Right lobe of liver (tissue), 6 donors: ENCODE measurements around the gene NTN4. TPM values are rescaled to one million over a fixed set of nuclear protein-coding genes. Genes with fewer than 3 reads are reported as not detected.

Experiments used
- ATAC-seq, 4 donors: fragments of 200-7000 bp; cut with Tn5 transposase; one replicate each; pipeline ENCODE4 v1.9.1; 2020; ENCODE audit warnings: mild to moderate bottlenecking in 4 of 4, moderate library complexity in 4 of 4
- DNase-seq, 3 donors: peaks; one replicate each; pipeline ENCODE4 v3.0.0-alpha.2; 2020
- H3K27ac ChIP-seq, 3 donors: fragments of 200-600 bp; one replicate each; pipeline ENCODE4 v1.8.0; 2022
- H3K27me3 ChIP-seq, 2 donors: fragments of 200-600 bp; one replicate each; pipeline ENCODE4 v1.8.0; 2022
- H3K36me3 ChIP-seq, 4 donors: fragments of 200-600 bp; sonication (generic) in 1 of 4; one replicate each; pipeline versions ENCODE4 v1.5.1 to v1.8.0; 2017 to 2022; ENCODE audit warnings: control low read depth in 1 of 4
- H3K4me1 ChIP-seq, 4 donors: fragments of 200-600 bp; sonication (generic) in 1 of 4; one replicate each; pipeline versions ENCODE4 v1.5.1 to v1.8.0; 2017 to 2022; ENCODE audit warnings: control low read depth in 1 of 4
- H3K4me3 ChIP-seq, 3 donors: fragments of 200-600 bp; one replicate each; pipeline ENCODE4 v1.8.0; 2022
- H3K9me3 ChIP-seq, 4 donors: fragments of 200-600 bp; sonication (generic) in 1 of 4; one replicate each; pipeline versions ENCODE4 v1.5.1 to v1.8.0; 2017 to 2022; ENCODE audit warnings: control low read depth in 1 of 4
- CTCF ChIP-seq, 4 donors: fragments of 200-600 bp in 3 of 4; fragments of 450-650 bp in 1 of 4; IDR thresholded peaks; one replicate each; pipeline versions ENCODE4 v1.5.1 to v1.8.0; 2016 to 2022; ENCODE audit warnings: antibody characterized with exemption in 4 of 4, mild to moderate bottlenecking in 2 of 4
- POLR2A ChIP-seq: fragments of 450-650 bp; IDR thresholded peaks from one replicate; pipeline ENCODE4 v1.6.1; 2017; ENCODE audit warnings: antibody characterized with exemption, mild to moderate bottlenecking
- WGBS: methylation state at CpG from one replicate; pipeline ENCODE4 v1.1.6; 2018; ENCODE audit warnings: low coverage, low lambda C conversion rate; ENCODE audit not compliant: insufficient coverage; ENCODE audit errors: missing lambda C conversion rate; 5-methylcytosine and 5-hydroxymethylcytosine counted together
- intact Hi-C, 2 donors: fragments of 100-400 bp; cut with DNase I; formaldehyde crosslinking; loops; one replicate each; pipeline versions ENCODE4 v1.11.2 to v1.14.1; 2022
- total RNA-seq, 6 experiments: library from RNA; depleted of rRNA in 2 of 6; stranded (reverse); fragments of >200 nt in 2 of 6; fragmentation: NEBNext Ultra II Directional in 3 of 6; extraction: Animal tissue kit (Norgen Biotek cat#: 25700) in 3 of 6; gene quantifications; one replicate each; pipeline versions ENCODE4 v1.1.0 to v1.2.4, GENCODE V29; 2016 to 2023
- donor health status: DM: no; HTN: yes; CAD: no.
- donor health status: DM: no; HTN: no; CAD: no.
- donor health status: DM: no; HTN: no; CAD: no.
- donor health status: DM: no; HTN: yes; CAD: no.
- donor health status: DM: no; HTN: yes; CAD: no.

NTN4 gene
- total RNA-seq, 6 experiments from 2014 or later, result 14.7 to 28.7 (median 18.9) TPM

GRCh38 chr12:95637471-95638155 is 153.0 kb downstream of the NTN4 start:
- DNase-seq, result no peak

DNA sequence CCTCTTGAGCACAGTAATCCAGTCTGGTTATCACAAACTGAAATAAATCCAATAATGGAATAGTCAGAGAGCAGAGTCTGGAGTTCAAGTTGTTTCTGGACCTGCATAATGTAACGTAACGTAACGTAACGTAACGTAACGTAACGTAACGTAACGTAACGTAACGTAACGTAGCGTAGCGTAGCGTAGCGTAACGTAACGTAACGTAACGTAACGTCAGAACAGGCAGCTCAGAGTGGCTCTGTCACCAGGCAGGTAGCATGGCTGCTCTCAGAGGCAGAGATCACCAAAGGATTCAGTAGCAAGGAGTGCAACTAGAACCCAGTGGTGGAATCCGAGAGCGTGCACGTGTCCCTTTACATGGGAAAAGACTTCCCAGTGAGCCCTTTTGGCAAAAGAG is 153.6 kb downstream of the NTN4 start:
- TF ChIP-seq POLR2A (no peak), CTCF (IDR thresholded peaks at IDR 0.05) (no peak)
- ATAC-seq (no peak), DNase-seq (no peak)
- Histone ChIP-seq H3K27me3 (no peaks in the 10 kb centered on the region), H3K27ac (no peak overlapping the region), H3K9me3 (no peaks in the 10 kb centered on the region), H3K4me3 (no peak overlapping the region), H3K4me1 (peaks cover 0 to 37% (median 12%) of the 10 kb centered on the region in 4 donors), H3K36me3 (no peaks in the 10 kb centered on the region)
- WGBS, result 88% methylated on average over 24 of the region's 24 CpGs
- intact Hi-C loops, result no loop called here

More at GRCh38 chr12:95637471-95638155, 153.0 kb downstream of the NTN4 start:
- Histone ChIP-seq H3K27ac (no peak overlapping the region), H3K27me3 (no peaks in the 10 kb centered on the region), H3K4me1 (peaks cover 0 to 31% (median 12%) of the 10 kb centered on the region in 4 donors), H3K36me3 (no peaks in the 10 kb centered on the region), H3K4me3 (no peak overlapping the region), H3K9me3 (no peaks in the 10 kb centered on the region)
- 64% methylated on average over 8 of the region's 8 CpGs for WGBS
- no peak for ATAC-seq
- TF ChIP-seq CTCF (IDR thresholded peaks at IDR 0.05), result no peak
- no peak for TF ChIP-seq POLR2A
- intact Hi-C loops, result no loop called here

DNA sequence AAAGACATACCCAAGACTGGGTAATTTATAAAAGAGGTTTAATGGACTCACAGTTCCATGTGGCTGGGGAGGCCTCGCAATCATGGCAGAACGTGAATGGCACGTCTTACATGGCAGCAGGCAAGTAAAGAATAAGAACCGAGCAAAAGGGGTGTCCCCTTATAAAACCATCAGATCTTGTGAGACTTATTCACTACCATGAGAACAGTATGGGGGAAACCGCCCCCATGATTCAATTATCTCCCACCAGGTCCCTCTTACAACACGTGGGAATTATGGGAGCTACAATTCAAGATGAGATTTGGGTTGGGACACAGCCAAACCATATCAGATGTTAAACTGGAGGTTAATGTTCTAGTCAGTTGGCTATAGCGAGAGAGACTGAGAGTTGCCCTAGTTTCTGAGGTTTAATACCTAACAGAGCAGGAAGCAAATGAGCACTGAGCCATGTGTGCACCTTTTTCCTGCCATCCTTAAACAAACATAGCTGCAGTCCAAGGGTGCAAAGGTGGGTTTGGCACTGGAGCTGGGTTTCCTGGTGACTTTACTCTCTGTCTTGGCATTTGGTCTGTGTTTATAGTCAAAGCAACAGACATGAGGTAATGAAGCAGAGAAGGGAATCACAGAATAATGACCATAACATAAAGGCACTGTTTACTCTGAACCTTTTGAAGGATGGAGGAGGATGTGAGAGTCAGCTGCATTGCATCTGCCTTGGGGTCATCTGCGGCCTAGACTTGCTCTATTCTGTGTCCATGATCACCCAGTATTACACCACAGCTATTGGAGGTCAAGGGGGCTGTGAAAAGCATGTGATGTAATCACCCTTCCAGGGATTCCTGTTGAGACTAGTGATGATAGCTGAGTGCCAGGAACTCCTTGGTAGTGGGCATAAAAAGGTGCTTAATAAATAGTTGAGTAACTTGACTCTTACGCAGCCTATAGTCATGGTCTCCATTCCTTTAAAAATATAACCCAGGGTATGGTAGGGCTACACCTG is 155.6 kb downstream of the NTN4 start:
- peaks cover 0 to 37% (median 12%) of the 10 kb centered on the region in 4 donors for H3K4me1 ChIP-seq
- H3K4me3 ChIP-seq, result no peak overlapping the region
- H3K9me3 ChIP-seq, result no peaks in the 10 kb centered on the region
- DNase-seq (peak; percentile 58 to 89 (median 77)), ATAC-seq (peak; percentile 83 to 94 (median 90))
- TF ChIP-seq CTCF (IDR thresholded peaks at IDR 0.05) (no peak), POLR2A (peak; percentile 26)
- no peaks in the 10 kb centered on the region for H3K27me3 ChIP-seq
- peak overlapping the region; percentile 79 to 91 (median 80) for H3K27ac ChIP-seq
- intact Hi-C loops, result no loop called here
- WGBS, result 35% methylated on average over 8 of the region's 9 CpGs
- H3K36me3 ChIP-seq, result no peaks in the 10 kb centered on the region

GRCh38 chr12:95633732-95634465 is 156.7 kb downstream of the NTN4 start:
- peak overlapping the region; percentile 63 to 91 (median 80) for H3K27ac ChIP-seq
- H3K4me3 ChIP-seq, result no peak overlapping the region
- peak; percentile 54 to 72 (median 70) for ATAC-seq
- H3K4me1 ChIP-seq, result peaks cover 0 to 37% (median 12%) of the 10 kb centered on the region in 4 donors
- TF ChIP-seq POLR2A (no peak), CTCF (IDR thresholded peaks at IDR 0.05) (no peak)
- H3K27me3 ChIP-seq, result no peaks in the 10 kb centered on the region
- WGBS, result 17% methylated on average over 5 of the region's 5 CpGs
- intact Hi-C loops, result no loop called here
- no peaks in the 10 kb centered on the region for H3K9me3 ChIP-seq
- peak in 1 of 3 donors; percentile 59 for DNase-seq
- H3K36me3 ChIP-seq, result no peaks in the 10 kb centered on the region
